ENCODE data around the gene ARL4C.

DNA sequence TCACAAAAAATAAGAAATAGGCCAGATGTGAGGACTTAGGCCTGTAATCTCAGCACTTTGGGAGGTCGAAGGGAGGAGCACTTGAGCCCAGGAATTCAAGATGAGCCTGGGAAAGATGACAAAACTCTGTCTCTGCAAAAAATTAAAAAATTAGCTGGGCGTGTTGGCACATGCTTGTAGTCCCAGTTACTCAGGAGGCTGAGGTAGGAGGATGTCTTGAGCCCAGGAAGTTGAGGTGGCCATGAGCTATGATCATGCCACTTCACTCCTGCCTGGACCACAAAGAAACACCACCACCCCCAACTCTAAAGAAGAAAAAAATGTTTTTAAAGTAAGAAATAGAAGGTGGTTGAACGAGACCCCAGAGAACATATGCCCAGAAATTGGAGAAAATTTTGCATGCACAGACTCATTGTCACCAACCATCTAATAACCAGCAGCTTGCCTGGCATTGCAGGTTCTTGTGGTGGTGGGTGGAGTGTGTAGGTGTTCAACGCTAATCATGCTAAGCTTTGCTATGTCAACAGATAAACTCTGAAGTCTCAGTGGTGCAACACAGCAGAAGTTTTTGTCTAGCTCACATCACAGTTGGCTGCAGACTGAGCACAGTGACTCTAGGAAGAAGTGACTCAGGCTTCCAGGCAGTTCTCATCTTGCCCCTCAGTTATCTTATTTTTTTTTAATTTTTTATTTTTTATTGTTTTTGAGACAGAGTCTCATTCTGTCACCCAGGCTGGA, 18.6 kb downstream of the ARL4C start:
- TF ChIP-seq, protein P1, sequence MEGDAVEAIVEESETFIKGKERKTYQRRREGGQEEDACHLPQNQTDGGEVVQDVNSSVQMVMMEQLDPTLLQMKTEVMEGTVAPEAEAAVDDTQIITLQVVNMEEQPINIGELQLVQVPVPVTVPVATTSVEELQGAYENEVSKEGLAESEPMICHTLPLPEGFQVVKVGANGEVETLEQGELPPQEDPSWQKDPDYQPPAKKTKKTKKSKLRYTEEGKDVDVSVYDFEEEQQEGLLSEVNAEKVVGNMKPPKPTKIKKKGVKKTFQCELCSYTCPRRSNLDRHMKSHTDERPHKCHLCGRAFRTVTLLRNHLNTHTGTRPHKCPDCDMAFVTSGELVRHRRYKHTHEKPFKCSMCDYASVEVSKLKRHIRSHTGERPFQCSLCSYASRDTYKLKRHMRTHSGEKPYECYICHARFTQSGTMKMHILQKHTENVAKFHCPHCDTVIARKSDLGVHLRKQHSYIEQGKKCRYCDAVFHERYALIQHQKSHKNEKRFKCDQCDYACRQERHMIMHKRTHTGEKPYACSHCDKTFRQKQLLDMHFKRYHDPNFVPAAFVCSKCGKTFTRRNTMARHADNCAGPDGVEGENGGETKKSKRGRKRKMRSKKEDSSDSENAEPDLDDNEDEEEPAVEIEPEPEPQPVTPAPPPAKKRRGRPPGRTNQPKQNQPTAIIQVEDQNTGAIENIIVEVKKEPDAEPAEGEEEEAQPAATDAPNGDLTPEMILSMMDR (IDR thresholded peaks at IDR 0.05; ENCODE audit: insufficient read depth, low read length, poor library complexity, severe bottlenecking): no peak
- TF ChIP-seq EZH2phosphoT487 (conservative IDR thresholded peaks at IDR 0.05; ENCODE audit: low read length): no peak

All from SU-DHL-6 (cell line).